SJSA1 (cell line): ENCODE measurements around the gene SLC3A2. TPM values are rescaled to one million over a fixed set of nuclear protein-coding genes. Genes with fewer than 3 reads are reported as not detected.

Experiments
- DNase-seq, 2 experiments: peaks; one replicate each; pipeline ENCODE4 v3.0.0-alpha.2; 2015 to 2020; ENCODE audit warnings: low spot score in 2 of 2, low read depth in 1 of 2
- H3K27ac ChIP-seq: fragments of 250-450 bp; sonication (Bioruptor Pico); 2 replicates; pipeline ENCODE4 v1.5.1; 2020; ENCODE audit warnings: mild to moderate bottlenecking, moderate library complexity
- H3K27me3 ChIP-seq: fragments of 250-450 bp; sonication (Bioruptor Pico); replicated peaks from 2 replicates; pipeline ENCODE4 v1.5.1; 2020; ENCODE audit warnings: mild to moderate bottlenecking, moderate library complexity
- H3K36me3 ChIP-seq: fragments of 250-450 bp; sonication (Bioruptor Pico); 2 replicates; pipeline ENCODE4 v1.5.1; 2020; ENCODE audit warnings: mild to moderate bottlenecking
- H3K4me1 ChIP-seq: fragments of 250-450 bp; sonication (Bioruptor Pico); replicated peaks from 2 replicates; pipeline ENCODE4 v1.6.1; 2021; ENCODE audit warnings: mild to moderate bottlenecking
- H3K4me3 ChIP-seq: fragments of 250-450 bp; sonication (Bioruptor Pico); 2 replicates; pipeline ENCODE4 v1.5.1; 2020; ENCODE audit warnings: mild to moderate bottlenecking
- H3K9me3 ChIP-seq: fragments of 250-450 bp; sonication (Bioruptor Pico); replicated peaks from 2 replicates; pipeline ENCODE4 v1.5.1; 2020; ENCODE audit warnings: mild to moderate bottlenecking
- total RNA-seq: library from RNA; depleted of rRNA; stranded (reverse); fragments of >200 nt; shearing (Covaris generic); gene quantifications from 2 replicates; pipeline ENCODE4 v1.2.3, GENCODE V29; 2014

SLC3A2 gene
- total RNA-seq, 1 experiment from 2014 or later = 452 TPM

GRCh38 chr11:62919476-62919875 is 38.8 kb downstream of the SLC3A2 start:
- Histone ChIP-seq H3K4me3 (no peak overlapping the region), H3K36me3 (no peaks in the 10 kb centered on the region), H3K27me3 (peaks cover 49% of the 10 kb centered on the region), H3K9me3 (no peaks in the 10 kb centered on the region), H3K27ac (no peak overlapping the region), H3K4me1 (no peaks in the 10 kb centered on the region; the same call in none of the 2 replicates)
- DNase-seq = no peak

- Histone ChIP-seq H3K4me1 (no peaks in the 10 kb centered on the region; the same call in none of the 2 replicates), H3K9me3 (no peaks in the 10 kb centered on the region), H3K4me3 (no peak overlapping the region), H3K27me3 (peaks cover 54% of the 10 kb centered on the region), H3K27ac (no peak overlapping the region), H3K36me3 (no peaks in the 10 kb centered on the region)
- DNase-seq = no peak
Observed at GRCh38 chr11:62919898-62920640, 39.4 kb downstream of the SLC3A2 start.

GRCh38 chr11:62921201-62921572 is 40.5 kb downstream of the SLC3A2 start, which contains the start of gene CHRM1:
Gene CHRM1, minus strand, starts transcription at chr11:62921363. Its CDS starts 10,263 bp downstream, at chr11:62911100.
- H3K27ac ChIP-seq = no peak within 1 kb of the TSS
- peaks cover 54% of the 10 kb centered on the region for H3K27me3 ChIP-seq
- H3K9me3 ChIP-seq = no peaks in the 10 kb centered on the region
- no peaks in the 10 kb centered on the region; the same call in none of the 2 replicates for H3K4me1 ChIP-seq
- DNase-seq = no peak
- no peak within 1 kb of the TSS for H3K4me3 ChIP-seq
- H3K36me3 ChIP-seq = no peaks in the 10 kb centered on the region

- no peak overlapping the region for H3K4me3 ChIP-seq
- H3K36me3 ChIP-seq = no peaks in the 10 kb centered on the region
- DNase-seq = no peak
- H3K9me3 ChIP-seq = no peaks in the 10 kb centered on the region
- peaks cover 59% of the 10 kb centered on the region for H3K27me3 ChIP-seq
- H3K4me1 ChIP-seq = no peaks in the 10 kb centered on the region; the same call in none of the 2 replicates
- H3K27ac ChIP-seq = no peak overlapping the region
Observed at GRCh38 chr11:62921573-62922188, 41.0 kb downstream of the SLC3A2 start.

GRCh38 chr11:62922189-62922589 is 41.5 kb downstream of the SLC3A2 start:
- no peaks in the 10 kb centered on the region; the same call in none of the 2 replicates for H3K4me1 ChIP-seq
- no peaks in the 10 kb centered on the region for H3K36me3 ChIP-seq
- peaks cover 64% of the 10 kb centered on the region for H3K27me3 ChIP-seq
- H3K9me3 ChIP-seq = no peaks in the 10 kb centered on the region
- no peak overlapping the region for H3K4me3 ChIP-seq
- DNase-seq = no peak
- no peak overlapping the region for H3K27ac ChIP-seq

GRCh38 chr11:62922653-62923431 is 42.1 kb downstream of the SLC3A2 start:
- H3K4me3 ChIP-seq = no peak overlapping the region
- H3K27me3 ChIP-seq = peaks cover 68% of the 10 kb centered on the region
- DNase-seq = no peak

GRCh38 chr11:62923601-62924411 is 43.1 kb downstream of the SLC3A2 start:
- Histone ChIP-seq H3K4me3 (no peak overlapping the region), H3K4me1 (no peaks in the 10 kb centered on the region; the same call in none of the 2 replicates), H3K9me3 (no peaks in the 10 kb centered on the region), H3K27me3 (peaks cover 73% of the 10 kb centered on the region), H3K27ac (no peak overlapping the region), H3K36me3 (no peaks in the 10 kb centered on the region)
- no peak for DNase-seq

More at GRCh38 chr11:62922653-62923431, 42.1 kb downstream of the SLC3A2 start:
- Histone ChIP-seq H3K4me1 (no peaks in the 10 kb centered on the region; the same call in none of the 2 replicates), H3K9me3 (no peaks in the 10 kb centered on the region), H3K27ac (no peak overlapping the region), H3K36me3 (no peaks in the 10 kb centered on the region)

- peaks cover 76% of the 10 kb centered on the region for H3K27me3 ChIP-seq
Observed at GRCh38 chr11:62925308-62925707, 44.6 kb downstream of the SLC3A2 start.

GRCh38 chr11:62925745-62926679 is 45.3 kb downstream of the SLC3A2 start:
- peaks cover 75% of the 10 kb centered on the region for H3K27me3 ChIP-seq

More at GRCh38 chr11:62925308-62925707, 44.6 kb downstream of the SLC3A2 start:
- Histone ChIP-seq H3K36me3 (no peaks in the 10 kb centered on the region), H3K9me3 (no peaks in the 10 kb centered on the region), H3K4me3 (no peak overlapping the region), H3K27ac (no peak overlapping the region), H3K4me1 (no peaks in the 10 kb centered on the region; the same call in none of the 2 replicates)
- DNase-seq = no peak

GRCh38 chr11:62926680-62927455 is 46.2 kb downstream of the SLC3A2 start:
- no peak for DNase-seq
- H3K9me3 ChIP-seq = no peaks in the 10 kb centered on the region
- H3K4me1 ChIP-seq = no peaks in the 10 kb centered on the region; the same call in none of the 2 replicates
- no peaks in the 10 kb centered on the region for H3K36me3 ChIP-seq
- peaks cover 66% of the 10 kb centered on the region for H3K27me3 ChIP-seq
- no peak overlapping the region for H3K27ac ChIP-seq
- H3K4me3 ChIP-seq = no peak overlapping the region

More at GRCh38 chr11:62925745-62926679, 45.3 kb downstream of the SLC3A2 start:
- DNase-seq = no peak
- Histone ChIP-seq H3K9me3 (no peaks in the 10 kb centered on the region), H3K27ac (no peak overlapping the region), H3K4me1 (no peaks in the 10 kb centered on the region; the same call in none of the 2 replicates), H3K36me3 (no peaks in the 10 kb centered on the region), H3K4me3 (no peak overlapping the region)

- H3K27ac ChIP-seq = no peak overlapping the region
- no peaks in the 10 kb centered on the region for H3K9me3 ChIP-seq
- no peaks in the 10 kb centered on the region; the same call in none of the 2 replicates for H3K4me1 ChIP-seq
- no peaks in the 10 kb centered on the region for H3K36me3 ChIP-seq
- H3K27me3 ChIP-seq = peaks cover 55% of the 10 kb centered on the region
- DNase-seq = no peak
- no peak overlapping the region for H3K4me3 ChIP-seq
Observed at GRCh38 chr11:62928011-62928410, 47.3 kb downstream of the SLC3A2 start.
